HG03378 (cell line): ENCODE measurements around the gene ALPI.

ENCODE experiments used
- ATAC-seq: cut with Tn5 transposase; IDR thresholded peaks from one replicate; pipeline ENCODE4 v1.9.1; 2021; ENCODE audit warnings: mild to moderate bottlenecking, moderate library complexity; ENCODE audit not compliant: unreplicated experiment

The ALPI gene

GRCh38 chr2:232458661-232459418 is 2.9 kb downstream of the ALPI start:
- ATAC-seq = no peak

- ATAC-seq = no peak
Measured at GRCh38 chr2:232459419-232460035, 3.6 kb downstream of the ALPI start.

GRCh38 chr2:232460171-232460570 is 4.2 kb downstream of the ALPI start:
- no peak for ATAC-seq

- no peak for ATAC-seq
Measured at GRCh38 chr2:232463701-232464543, 8.0 kb downstream of the ALPI start.

GRCh38 chr2:232464544-232464885 is 8.6 kb downstream of the ALPI start:
- no peak for ATAC-seq

- no peak for ATAC-seq
Measured at GRCh38 chr2:232465061-232465460, 9.1 kb downstream of the ALPI start.

GRCh38 chr2:232466221-232466620 is 10.3 kb downstream of the ALPI start:
- no peak for ATAC-seq

- no peak for ATAC-seq
Measured at GRCh38 chr2:232473467-232473890, 17.5 kb downstream of the ALPI start.

- ATAC-seq = no peak
Measured at GRCh38 chr2:232476045-232476444, 20.1 kb downstream of the ALPI start.

- ATAC-seq = no peak
Measured at GRCh38 chr2:232476791-232477190, 20.8 kb downstream of the ALPI start.

- no peak for ATAC-seq
Measured at GRCh38 chr2:232477751-232478510, 22.0 kb downstream of the ALPI start.

GRCh38 chr2:232478571-232479340 is 22.8 kb downstream of the ALPI start:
- ATAC-seq = no peak

GRCh38 chr2:232479341-232480200 is 23.6 kb downstream of the ALPI start:
- ATAC-seq = no peak

- no peak for ATAC-seq
Measured at GRCh38 chr2:232480201-232481190, 24.5 kb downstream of the ALPI start.

- ATAC-seq = no peak
Measured at GRCh38 chr2:232481322-232482140, 25.6 kb downstream of the ALPI start.

- no peak for ATAC-seq
Measured at GRCh38 chr2:232482301-232483238, 26.6 kb downstream of the ALPI start.
